ENCODE data around the gene BSG. TPM values are rescaled to one million over a fixed set of nuclear protein-coding genes. Genes with fewer than 3 reads are reported as not detected.

The BSG gene
- 506 to 741 TPM (median 712 TPM) in 5 replicates for total RNA-seq (2022; extraction: Qiagen RNA extraction; ENCODE audit: low read depth)

GRCh38 chr19:572140-572742 lies at the start of gene BSG:
BSG (plus strand) TSS chr19:572596; CDS start chr19:572635, 39 bp downstream.

GRCh38 chr19:531753-532560 lies 40.4 kb upstream of the BSG start, which contains the start of gene CDC34:
CDC34 (plus strand) TSS chr19:531760; CDS start chr19:531932, 172 bp downstream.

GRCh38 chr19:543910-544608 lies 28.3 kb upstream of the BSG start, which contains the start of gene GZMM:
GZMM (plus strand) TSS chr19:544053; CDS start chr19:544072, 19 bp downstream.

DNA sequence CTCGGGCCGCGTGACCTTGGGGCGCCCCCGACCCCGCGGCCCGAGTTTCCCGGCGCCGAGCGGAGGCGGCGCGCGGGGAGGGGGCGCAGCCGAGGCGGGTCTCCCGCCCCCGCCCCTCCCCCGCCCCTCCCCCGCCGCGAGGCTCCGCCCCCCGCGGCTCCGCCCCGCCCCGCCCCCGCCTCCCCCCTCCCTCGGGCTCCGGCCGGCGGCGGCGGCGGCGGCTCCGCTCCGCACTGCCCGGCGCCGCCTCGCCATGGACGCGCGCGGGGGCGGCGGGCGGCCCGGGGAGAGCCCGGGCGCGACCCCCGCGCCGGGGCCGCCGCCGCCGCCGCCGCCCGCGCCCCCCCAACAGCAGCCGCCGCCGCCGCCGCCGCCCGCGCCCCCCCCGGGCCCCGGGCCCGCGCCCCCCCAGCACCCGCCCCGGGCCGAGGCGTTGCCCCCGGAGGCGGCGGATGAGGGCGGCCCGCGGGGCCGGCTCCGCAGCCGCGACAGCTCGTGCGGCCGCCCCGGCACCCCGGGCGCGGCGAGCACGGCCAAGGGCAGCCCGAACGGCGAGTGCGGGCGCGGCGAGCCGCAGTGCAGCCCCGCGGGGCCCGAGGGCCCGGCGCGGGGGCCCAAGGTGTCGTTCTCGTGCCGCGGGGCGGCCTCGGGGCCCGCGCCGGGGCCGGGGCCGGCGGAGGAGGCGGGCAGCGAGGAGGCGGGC lies 17.4 kb downstream of the BSG start, which contains the start of gene HCN2:
Gene HCN2 (plus strand): TSS at position 189 of the 703 bp plus-strand sequence. CDS start 65 bp downstream, at position 254.

Other genes with a start within 250 kb of the BSG start
- gene MIER2, start 227.8 kb upstream of the BSG start, total RNA-seq (2022; extraction: Qiagen RNA extraction; ENCODE audit: low read depth) = 12.3 to 23.7 TPM (median 21.0 TPM) in 5 replicates
- 0.14 to 0.75 TPM (median 0.46 TPM) in 5 replicates for gene C2CD4C, start 163.4 kb upstream of the BSG start, total RNA-seq (2022; extraction: Qiagen RNA extraction; ENCODE audit: low read depth)
- 0.58 to 1.2 TPM (median 1.0 TPM) in 5 replicates for gene SHC2, start 111.6 kb upstream of the BSG start, total RNA-seq (2022; extraction: Qiagen RNA extraction; ENCODE audit: low read depth)
- gene MADCAM1, start 76.1 kb upstream of the BSG start, total RNA-seq (2022; extraction: Qiagen RNA extraction; ENCODE audit: low read depth) = 0.18 to 0.51 TPM (median 0.31 TPM) in 4 of 5 replicates, not detected in the other
- 7.6 to 22.9 TPM (median 18.8 TPM) in 5 replicates for gene TPGS1, start 65.1 kb upstream of the BSG start, total RNA-seq (2022; extraction: Qiagen RNA extraction; ENCODE audit: low read depth)
- gene CDC34, start 40.8 kb upstream of the BSG start, total RNA-seq (2022; extraction: Qiagen RNA extraction; ENCODE audit: low read depth) = 53.3 to 112 TPM (median 108 TPM) in 5 replicates
- 0.28 to 0.63 TPM (median 0.43 TPM) in 4 of 5 replicates, not detected in the other for gene GZMM, start 28.5 kb upstream of the BSG start, total RNA-seq (2022; extraction: Qiagen RNA extraction; ENCODE audit: low read depth)
- gene HCN2, start 17.3 kb downstream of the BSG start, total RNA-seq (2022; extraction: Qiagen RNA extraction; ENCODE audit: low read depth) = 20.5 to 50.9 TPM (median 41.7 TPM) in 5 replicates
- 68.8 to 114 TPM (median 109 TPM) in 5 replicates for gene POLRMT, start 60.9 kb downstream of the BSG start, total RNA-seq (2022; extraction: Qiagen RNA extraction; ENCODE audit: low read depth)
- 0.21 to 1.0 TPM (median 0.87 TPM) in 5 replicates for gene FGF22, start 67.3 kb downstream of the BSG start, total RNA-seq (2022; extraction: Qiagen RNA extraction; ENCODE audit: low read depth)
- 47.8 to 75.4 TPM (median 73.2 TPM) in 5 replicates for gene RNF126, start 90.6 kb downstream of the BSG start, total RNA-seq (2022; extraction: Qiagen RNA extraction; ENCODE audit: low read depth)
- 142 to 260 TPM (median 223 TPM) in 5 replicates for gene FSTL3, start 103.8 kb downstream of the BSG start, total RNA-seq (2022; extraction: Qiagen RNA extraction; ENCODE audit: low read depth)
- gene PRSS57, start 122.9 kb downstream of the BSG start, total RNA-seq (2022; extraction: Qiagen RNA extraction; ENCODE audit: low read depth) = not detected in 5 replicates
- 9.7 to 17.2 TPM (median 14.3 TPM) in 5 replicates for gene PALM, start 136.3 kb downstream of the BSG start, total RNA-seq (2022; extraction: Qiagen RNA extraction; ENCODE audit: low read depth)
- 57.6 to 105 TPM (median 93.9 TPM) in 5 replicates for gene MISP, start 178.5 kb downstream of the BSG start, total RNA-seq (2022; extraction: Qiagen RNA extraction; ENCODE audit: low read depth)
- gene PTBP1, start 224.9 kb downstream of the BSG start, total RNA-seq (2022; extraction: Qiagen RNA extraction; ENCODE audit: low read depth) = 198 to 222 TPM (median 215 TPM) in 5 replicates
- gene PLPPR3, start 249.4 kb downstream of the BSG start, total RNA-seq (2022; extraction: Qiagen RNA extraction; ENCODE audit: low read depth) = 1.2 to 7.0 TPM (median 5.6 TPM) in 5 replicates

Data from A549 treated with ZK216348 at 1 μM for 4 hours (cell line).